NCI-H1436 treated with DMSO at 0.1 percent for 48 hours (cell line): ENCODE results near the gene CHST10.
"Not testable (repeated sequence)": the region's sequence is repeated elsewhere in the genome, so short reads cannot be mapped to it uniquely, and the experiment has no call there.

Experiments
- DNase-seq: peaks from one replicate; lab custom pipeline; 2025; lab: John Stamatoyannopoulos, UW

The CHST10 gene

DNA sequence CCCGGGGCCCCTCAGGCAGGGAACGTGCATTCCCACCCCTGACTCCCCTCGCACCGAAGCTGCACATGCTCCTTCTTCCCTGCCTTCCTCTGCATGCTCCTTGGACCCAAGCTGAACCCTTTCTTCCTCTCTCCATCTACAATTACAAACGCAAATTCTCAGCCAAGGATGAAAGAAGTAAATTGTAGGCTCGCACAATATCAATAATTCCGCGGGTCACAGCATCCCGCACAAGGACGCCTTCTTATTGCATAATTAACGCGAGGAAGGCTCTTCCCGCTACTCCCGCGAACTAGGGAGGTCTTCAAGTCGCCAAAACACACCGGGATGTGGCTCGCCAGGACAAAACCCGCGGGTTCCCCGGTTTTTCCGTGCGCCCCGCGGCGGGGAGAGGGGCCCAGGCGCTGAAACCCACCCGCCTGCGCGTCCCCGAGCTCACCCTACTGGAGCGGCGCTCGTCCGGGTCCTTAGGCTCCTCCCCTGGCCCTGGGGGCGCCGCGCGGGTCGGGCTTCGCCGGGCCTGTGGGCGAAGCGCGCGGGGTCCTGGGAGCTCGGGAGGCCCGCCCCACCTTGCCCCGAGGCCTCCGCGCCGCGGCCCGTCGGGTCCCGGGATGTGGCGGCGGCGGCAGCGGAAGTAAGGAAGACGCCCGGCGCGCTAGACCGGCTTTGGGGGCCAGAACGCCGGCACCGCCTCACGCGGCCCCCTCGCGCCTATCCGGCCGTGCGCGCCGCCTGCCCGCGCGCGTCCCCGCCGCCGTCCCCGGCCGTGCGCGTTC lies at the start of gene CHST10:
Gene CHST10 (minus strand): TSS at position 734 of the 776 bp plus-strand sequence. CDS start 10,993 bp downstream, outside the sequence.
- no peak for DNase-seq

- DNase-seq, result no peak
These were observed 43.5 kb upstream of the CHST10 start for GRCh38 chr2:100460904-100461530.

DNA sequence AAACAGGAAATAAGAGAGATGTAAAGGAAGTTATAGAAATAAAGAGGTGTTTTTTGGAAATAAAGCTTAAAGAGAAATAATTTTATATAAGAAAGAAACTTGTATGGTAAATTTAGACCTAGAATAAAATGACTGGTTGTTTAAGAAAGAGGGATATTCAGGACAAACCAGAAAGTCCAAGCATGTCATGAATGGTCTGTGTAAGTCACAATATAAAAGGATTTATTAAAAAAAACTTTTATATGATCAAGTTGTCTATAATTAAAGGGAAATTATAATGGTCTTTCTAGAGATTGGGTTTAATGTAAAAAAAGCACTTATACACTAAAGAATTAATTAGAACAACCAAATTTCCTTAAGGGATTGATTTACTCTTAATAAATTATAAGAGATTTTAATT lies 38.9 kb upstream of the CHST10 start:
- not testable (repeated sequence) for DNase-seq

GRCh38 chr2:100453853-100454252 lies 36.4 kb upstream of the CHST10 start:
- no peak for DNase-seq

DNA sequence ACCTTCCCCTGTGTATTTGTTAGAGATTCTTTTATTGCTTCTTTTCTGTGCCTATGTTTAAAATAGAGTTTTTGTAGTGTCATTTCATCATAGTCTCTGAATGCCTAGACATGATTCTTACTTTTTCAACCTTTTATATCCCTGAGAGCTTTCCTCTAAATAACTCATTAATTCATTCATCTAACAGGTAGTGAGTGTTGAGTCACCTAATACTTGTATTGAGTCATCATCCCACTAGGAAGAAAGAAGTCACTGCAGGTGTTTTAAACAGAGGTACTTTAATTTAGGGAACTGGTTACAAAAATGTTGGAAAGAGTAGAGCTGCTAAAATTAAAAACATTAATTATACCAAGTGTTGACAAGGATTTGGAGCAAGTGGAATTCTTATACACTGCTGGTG lies 34.3 kb upstream of the CHST10 start:
- no peak for DNase-seq

DNA sequence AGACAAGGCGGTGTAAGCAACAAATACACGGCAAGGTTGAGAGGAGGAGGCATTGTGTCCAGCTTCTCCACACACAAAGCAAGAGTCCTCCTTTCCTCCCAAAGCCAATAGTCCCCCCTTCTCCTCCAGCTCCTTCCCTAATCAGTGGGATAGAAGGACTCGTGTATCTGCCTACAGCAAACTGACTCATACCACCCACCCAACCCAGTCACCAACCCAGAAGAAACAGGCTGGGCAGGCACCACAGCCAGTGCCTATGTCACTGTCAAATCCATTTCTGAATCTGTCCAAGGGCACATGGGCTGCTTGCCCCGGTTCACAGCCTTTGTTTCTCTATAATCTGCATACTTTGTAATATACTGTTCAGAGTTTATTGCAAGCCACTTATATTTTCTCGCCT lies 33.6 kb upstream of the CHST10 start:
- DNase-seq, result no peak

DNA sequence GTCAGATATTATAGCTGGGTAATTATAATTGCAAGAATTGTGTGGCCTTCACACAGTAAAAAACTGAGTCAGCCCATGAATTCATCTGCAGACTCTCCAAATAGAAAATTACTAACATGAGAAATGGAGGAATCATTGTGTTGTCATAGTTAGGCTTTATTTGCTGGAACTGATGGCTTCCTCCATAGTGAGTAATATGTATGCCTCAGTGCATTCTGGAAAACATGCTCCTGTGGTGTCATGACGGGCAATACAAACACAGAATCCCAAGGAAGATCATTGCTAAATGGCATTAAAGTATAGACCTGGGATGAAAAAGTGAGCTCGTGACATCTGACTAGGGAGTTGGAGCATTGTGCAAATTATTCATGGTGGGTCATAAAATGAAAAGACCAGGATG lies 29.2 kb upstream of the CHST10 start:
- DNase-seq, result no peak

DNA sequence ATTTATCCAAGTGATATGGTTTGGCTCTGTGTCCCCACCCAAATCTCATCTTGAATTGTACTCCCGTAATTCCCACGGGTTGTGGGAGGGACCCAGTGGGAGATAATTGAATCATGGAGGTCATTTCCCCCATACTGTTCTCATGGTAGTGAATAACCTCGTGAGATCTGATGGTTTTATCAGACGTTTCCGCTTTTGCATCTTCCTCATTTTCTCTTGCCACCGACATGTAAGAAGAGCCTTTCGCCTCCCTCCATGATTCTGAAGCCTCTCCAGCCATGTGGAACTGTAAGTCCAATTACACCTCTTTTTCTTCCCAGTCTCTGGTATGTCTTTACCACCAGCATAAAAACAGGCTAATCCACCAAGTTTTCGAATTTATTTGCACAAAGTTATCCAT lies 20.3 kb upstream of the CHST10 start:
- no peak for DNase-seq

DNA sequence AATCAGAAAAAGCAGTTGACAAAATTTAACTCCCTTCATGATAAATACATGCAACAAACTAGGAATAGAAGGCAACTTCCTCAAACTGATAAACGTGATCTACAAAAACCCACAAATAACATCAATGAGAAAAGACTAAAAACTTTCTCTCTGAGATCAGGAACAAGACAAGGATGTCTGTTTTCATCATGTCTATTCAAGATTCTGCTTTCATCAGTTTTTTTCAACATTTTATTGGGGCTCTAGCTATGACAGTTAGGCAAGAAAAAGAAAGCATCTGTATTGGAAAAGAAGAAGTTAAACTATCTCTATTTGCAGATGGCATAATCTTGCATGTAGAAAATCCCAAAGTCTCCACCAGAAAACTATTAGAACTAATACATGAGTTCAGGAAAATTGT lies 12.3 kb upstream of the CHST10 start:
- no peak for DNase-seq

GRCh38 chr2:100427627-100428258 lies 10.3 kb upstream of the CHST10 start:
- DNase-seq, result no peak

- DNase-seq, result no peak
These were observed 9.6 kb upstream of the CHST10 start for GRCh38 chr2:100427111-100427510.

DNA sequence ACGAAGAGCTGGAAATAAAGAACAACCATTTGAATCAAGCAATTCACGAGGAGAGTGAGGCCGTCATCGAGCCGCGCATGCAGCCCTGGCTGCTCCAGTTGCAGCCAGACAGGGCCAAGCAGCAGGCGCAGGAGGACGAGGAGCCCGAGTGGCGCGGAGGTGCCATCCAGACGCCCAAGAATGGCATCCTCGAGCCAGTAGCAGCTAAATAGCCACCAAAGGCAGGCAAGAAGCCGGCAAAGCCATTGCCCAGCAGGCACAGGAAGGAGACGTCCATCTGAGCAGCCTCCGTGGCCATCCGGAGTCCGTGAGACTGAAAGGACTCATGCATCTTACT lies 8.9 kb upstream of the CHST10 start:
- DNase-seq, result no peak

GRCh38 chr2:100425573-100426383 lies 8.3 kb upstream of the CHST10 start:
- DNase-seq, result no peak

- no peak for DNase-seq
These were observed 7.6 kb upstream of the CHST10 start for GRCh38 chr2:100425107-100425506.

GRCh38 chr2:100424277-100424875 lies 6.9 kb upstream of the CHST10 start:
- DNase-seq, result no peak

GRCh38 chr2:100423631-100424030 lies 6.2 kb upstream of the CHST10 start:
- no peak for DNase-seq

- DNase-seq, result no peak
These were observed 5.0 kb upstream of the CHST10 start for GRCh38 chr2:100422320-100423055.

DNA sequence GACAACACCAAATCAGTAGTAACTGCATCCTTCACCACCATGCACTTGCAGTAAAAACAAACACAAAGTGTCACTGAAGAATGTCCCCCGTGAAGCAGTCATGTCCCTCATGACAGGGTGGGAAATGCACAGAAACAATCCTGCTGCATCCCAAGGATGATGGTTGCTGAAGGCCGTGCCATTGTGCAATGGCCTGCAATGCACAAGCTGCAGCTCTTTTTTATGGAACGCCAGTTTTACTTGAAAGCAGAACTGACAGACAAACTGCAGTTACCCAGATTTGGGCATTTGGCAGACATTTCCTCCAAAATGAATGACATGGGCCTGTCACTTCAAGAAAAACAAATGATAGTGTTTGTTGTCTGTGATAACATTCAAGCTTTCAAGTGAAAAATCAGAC lies 2.4 kb upstream of the CHST10 start:
- DNase-seq, result no peak

DNA sequence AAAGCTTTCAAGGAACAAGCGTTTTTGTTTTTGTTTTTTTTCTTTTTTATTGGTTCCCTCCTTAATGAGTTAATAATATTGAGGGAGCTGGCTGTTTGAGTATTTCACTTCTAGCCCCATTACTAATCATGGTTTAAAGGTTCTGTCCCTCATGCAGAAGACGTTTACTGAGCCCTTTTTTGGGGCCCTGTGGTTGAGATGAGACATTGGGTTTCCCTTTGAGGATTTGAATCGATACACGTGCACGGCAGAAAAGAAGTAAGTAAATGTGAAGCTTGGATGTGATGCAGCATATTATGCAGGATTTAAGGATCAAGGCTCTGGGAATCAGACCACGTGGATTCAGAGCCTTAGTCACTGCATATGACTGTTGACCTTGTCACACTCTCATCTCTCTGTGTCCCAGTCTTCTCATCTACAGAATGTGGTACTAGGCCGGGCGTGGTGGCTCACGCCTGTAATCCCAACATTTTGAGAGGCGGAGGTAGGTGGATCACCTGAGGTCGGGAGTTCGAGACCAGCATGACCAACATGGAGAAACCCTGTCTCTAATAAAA lies 1.0 kb upstream of the CHST10 start:
- no peak for DNase-seq

DNA sequence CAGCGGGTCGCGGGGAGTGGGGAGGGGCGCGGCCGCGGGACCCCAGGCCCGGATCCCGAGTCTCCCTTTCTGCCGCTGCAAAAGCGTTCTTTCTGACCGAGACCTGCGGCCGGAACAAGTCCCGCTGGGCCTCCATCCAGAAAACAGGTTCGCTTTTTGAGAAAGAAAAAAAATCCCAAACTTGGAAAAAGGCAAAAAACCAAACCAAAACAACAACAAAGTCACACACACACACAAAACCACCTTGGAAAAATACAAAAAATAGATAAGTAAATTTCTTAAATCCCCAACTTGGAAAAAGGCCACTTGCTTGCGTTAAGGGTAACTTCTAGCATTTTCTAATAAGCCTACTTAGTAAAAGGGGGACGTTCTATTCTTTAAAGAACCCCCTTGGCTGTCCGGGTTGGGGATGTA lies 250 bp upstream of the CHST10 start:
- DNase-seq, result no peak

DNA sequence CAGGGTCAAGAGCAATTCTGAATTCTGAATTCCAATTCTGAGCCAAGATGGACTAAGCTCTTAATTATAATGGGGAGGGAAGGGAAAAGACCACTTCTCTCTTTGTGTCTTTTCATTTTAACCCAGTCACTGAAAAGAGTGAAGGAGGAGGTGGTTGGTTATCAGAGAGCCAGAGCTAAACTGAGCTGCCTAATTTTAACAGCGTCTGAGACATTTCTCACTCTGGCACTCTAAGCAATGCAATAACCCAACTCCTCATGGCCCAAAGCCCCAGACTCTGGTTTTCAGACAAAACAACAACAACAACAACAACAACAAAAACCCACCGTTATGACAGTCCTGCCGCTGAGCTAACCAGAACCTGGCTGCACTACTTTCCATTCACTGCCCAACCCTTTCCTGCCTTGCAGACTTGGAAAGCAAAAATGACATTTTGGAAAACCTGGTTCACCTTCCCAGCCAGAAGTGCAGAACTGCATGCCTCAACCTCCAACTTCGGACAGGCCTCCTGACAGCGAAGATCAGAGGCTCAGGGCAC lies 1.0 kb downstream of the CHST10 start:
- no peak for DNase-seq
